Hepatocyte (in vitro differentiated cells): ENCODE data around the gene TMEM236.

Experiments
- EZH2phosphoT487 ChIP-seq: fragments of 200-600 bp; sonication (generic); IDR thresholded peaks from one replicate; pipeline ENCODE4 v1.6.1; 2018; ENCODE audit warnings: antibody characterized with exemption, mild to moderate bottlenecking, low read depth, moderate library complexity; ENCODE audit not compliant: unreplicated experiment, severe bottlenecking
- TF ChIP-seq, protein P1 (sequence below): fragments of 200-600 bp; sonication (generic); IDR thresholded peaks from 2 replicates; pipeline ENCODE4 v1.5.1; 2016; ENCODE audit warnings: antibody characterized with exemption, mild to moderate bottlenecking; ENCODE audit not compliant: poor library complexity

DNA sequence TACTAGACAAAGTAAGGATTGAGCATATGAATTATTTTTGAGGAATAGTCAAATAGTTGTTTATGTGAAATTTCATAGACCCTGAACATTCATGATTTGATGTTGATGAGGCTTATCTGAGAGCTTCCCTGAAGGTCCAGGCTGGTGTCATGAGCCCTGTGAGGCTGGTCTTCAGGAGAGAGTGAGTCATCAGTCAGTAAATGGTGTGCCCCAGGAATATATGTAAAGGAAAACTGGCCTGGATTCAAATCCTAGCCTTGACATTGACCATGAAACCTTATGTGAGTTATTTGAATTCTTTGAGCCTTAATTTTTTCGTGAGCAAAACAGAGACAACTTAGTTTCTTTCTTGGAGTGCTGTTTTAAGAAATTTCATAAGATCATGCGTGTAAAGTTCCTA is 6.2 kb downstream of the TMEM236 start:
- TF ChIP-seq, protein P1, sequence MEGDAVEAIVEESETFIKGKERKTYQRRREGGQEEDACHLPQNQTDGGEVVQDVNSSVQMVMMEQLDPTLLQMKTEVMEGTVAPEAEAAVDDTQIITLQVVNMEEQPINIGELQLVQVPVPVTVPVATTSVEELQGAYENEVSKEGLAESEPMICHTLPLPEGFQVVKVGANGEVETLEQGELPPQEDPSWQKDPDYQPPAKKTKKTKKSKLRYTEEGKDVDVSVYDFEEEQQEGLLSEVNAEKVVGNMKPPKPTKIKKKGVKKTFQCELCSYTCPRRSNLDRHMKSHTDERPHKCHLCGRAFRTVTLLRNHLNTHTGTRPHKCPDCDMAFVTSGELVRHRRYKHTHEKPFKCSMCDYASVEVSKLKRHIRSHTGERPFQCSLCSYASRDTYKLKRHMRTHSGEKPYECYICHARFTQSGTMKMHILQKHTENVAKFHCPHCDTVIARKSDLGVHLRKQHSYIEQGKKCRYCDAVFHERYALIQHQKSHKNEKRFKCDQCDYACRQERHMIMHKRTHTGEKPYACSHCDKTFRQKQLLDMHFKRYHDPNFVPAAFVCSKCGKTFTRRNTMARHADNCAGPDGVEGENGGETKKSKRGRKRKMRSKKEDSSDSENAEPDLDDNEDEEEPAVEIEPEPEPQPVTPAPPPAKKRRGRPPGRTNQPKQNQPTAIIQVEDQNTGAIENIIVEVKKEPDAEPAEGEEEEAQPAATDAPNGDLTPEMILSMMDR = no peak
- no peak for TF ChIP-seq EZH2phosphoT487
